IMR-90 (cell line): ENCODE results near the gene ORMDL3. TPM values are rescaled to one million over a fixed set of nuclear protein-coding genes. Genes with fewer than 3 reads are reported as not detected.

Experiments used
- ATAC-seq: fragments of 200-7000 bp; cut with Tn5 transposase; 2 replicates; pipeline ENCODE4 v1.9.1; 2020; ENCODE audit warnings: low read depth, mild to moderate bottlenecking, moderate library complexity
- BruUV-seq: library from RNA; stranded (reverse); fragments of 400-500 nt; replicated peaks from 2 replicates; lab custom pipeline; 2021; lab: Mats Ljungman, UMichigan
- CTCF ChIA-PET: fragments of 300-600 bp; formaldehyde crosslinking; extraction: SDS; loops from one replicate; lab custom pipeline; 2021; ENCODE audit warnings: antibody characterized with exemption; lab: Yijun Ruan, JAX
- POLR2A ChIA-PET: fragments of 300-600 bp; sonication (Branson Sonifier 250); formaldehyde crosslinking; loops from one replicate; lab custom pipeline; 2022; ENCODE audit warnings: antibody characterized with exemption; ENCODE audit not compliant: unreplicated experiment; lab: Charles Lee
- DNase-seq: peaks from one replicate; pipeline ENCODE4 v3.0.0; 2013
- H2AFZ ChIP-seq: replicated peaks from 2 replicates; pipeline ENCODE3; 2013; ENCODE audit warnings: low read length, mild to moderate bottlenecking; ENCODE audit not compliant: poor library complexity
- H2AK5ac ChIP-seq: 2 replicates; pipeline ENCODE4 v1.6.1; 2013; ENCODE audit warnings: low read depth, low read length, inconsistent platforms
- H2AK9ac ChIP-seq: replicated peaks from 2 replicates; pipeline ENCODE3; 2013; ENCODE audit warnings: mild to moderate bottlenecking, low read depth, low read length, moderate library complexity; ENCODE audit not compliant: poor library complexity
- H2BK120ac ChIP-seq: 2 replicates; pipeline ENCODE4 v1.6.1; 2013; ENCODE audit warnings: low read depth, low read length, inconsistent platforms
- H2BK15ac ChIP-seq: 3 replicates; pipeline ENCODE4 v1.6.1; 2013; ENCODE audit warnings: low read depth, low read length, inconsistent platforms
- H2BK20ac ChIP-seq: 2 replicates; pipeline ENCODE4 v1.6.1; 2013; ENCODE audit warnings: low read depth, mild to moderate bottlenecking, inconsistent platforms, low read length, moderate library complexity
- H2BK5ac ChIP-seq: 2 replicates; pipeline ENCODE4 v1.6.1; 2013; ENCODE audit warnings: mild to moderate bottlenecking, low read depth, low read length, inconsistent platforms; ENCODE audit not compliant: poor library complexity, severe bottlenecking
- H3K14ac ChIP-seq: replicated peaks from 2 replicates; pipeline ENCODE4 v1.6.1; 2013; ENCODE audit warnings: low read depth, low read length, inconsistent platforms
- H3K18ac ChIP-seq: 2 replicates; pipeline ENCODE4 v1.6.1; 2013; ENCODE audit warnings: low read depth, low read length, control low read depth
- H3K23ac ChIP-seq: 2 replicates; pipeline ENCODE4 v1.6.1; 2013; ENCODE audit warnings: low read depth, low read length, inconsistent platforms
- H3K27ac ChIP-seq: 2 replicates; pipeline ENCODE4 v1.5.1; 2013; ENCODE audit warnings: mild to moderate bottlenecking, control low read depth, low read length; ENCODE audit not compliant: insufficient read depth
- H3K27me3 ChIP-seq: 2 replicates; pipeline ENCODE4 v1.6.1; 2013; ENCODE audit warnings: low read length; ENCODE audit not compliant: control insufficient read depth, insufficient read depth
- H3K36me3 ChIP-seq: 2 replicates; pipeline ENCODE4 v1.6.1; 2013; ENCODE audit warnings: low read length, mixed read lengths; ENCODE audit not compliant: control insufficient read depth, insufficient read depth
- H3K4ac ChIP-seq: 2 replicates; pipeline ENCODE4 v1.6.1; 2013; ENCODE audit warnings: low read depth, low read length, inconsistent platforms
- H3K4me1 ChIP-seq: 2 replicates; pipeline ENCODE4 v1.6.1; 2013; ENCODE audit warnings: low read length, mixed read lengths; ENCODE audit not compliant: control insufficient read depth, insufficient read depth
- H3K4me2 ChIP-seq: 2 replicates; pipeline ENCODE4 v1.6.1; 2013; ENCODE audit warnings: low read depth, mild to moderate bottlenecking, control low read depth, low read length, moderate library complexity
- H3K4me3 ChIP-seq: 2 replicates; pipeline ENCODE4 v1.5.1; 2013; ENCODE audit warnings: low read depth, mild to moderate bottlenecking, control low read depth, low read length, moderate library complexity; ENCODE audit not compliant: insufficient read depth
- H3K56ac ChIP-seq: 2 replicates; pipeline ENCODE4 v1.6.1; 2013; ENCODE audit warnings: low read length, inconsistent platforms; ENCODE audit not compliant: insufficient read depth; ENCODE audit errors: extremely low read depth
- H3K79me1 ChIP-seq, 2 experiments: 2 replicates each; pipeline ENCODE4 v1.6.1; 2013; ENCODE audit warnings: low read length in 2 of 2, inconsistent platforms in 1 of 2, low read depth in 1 of 2
- H3K9ac ChIP-seq: 2 replicates; pipeline ENCODE4 v1.6.1; 2013; ENCODE audit warnings: low read depth, low read length, control low read depth
- H3K9me1 ChIP-seq: 2 replicates; pipeline ENCODE4 v1.6.1; 2013; ENCODE audit warnings: low read length, inconsistent platforms; ENCODE audit not compliant: insufficient read depth
- H3K9me3 ChIP-seq: 2 replicates; pipeline ENCODE4 v1.6.1; 2013; ENCODE audit warnings: low read length; ENCODE audit not compliant: control insufficient read depth, insufficient read depth
- H4K20me1 ChIP-seq: 2 replicates; pipeline ENCODE4 v1.6.1; 2013; ENCODE audit warnings: low read length, inconsistent platforms; ENCODE audit not compliant: insufficient read depth
- H4K5ac ChIP-seq: 2 replicates; pipeline ENCODE4 v1.6.1; 2013; ENCODE audit warnings: mild to moderate bottlenecking, low read depth, low read length, control low read depth
- H4K8ac ChIP-seq, 2 experiments: 2 replicates each; pipeline ENCODE4 v1.6.1; 2013; ENCODE audit warnings: low read depth in 2 of 2, low read length in 2 of 2, control low read depth in 1 of 2, inconsistent platforms in 1 of 2
- H4K91ac ChIP-seq: 2 replicates; pipeline ENCODE4 v1.6.1; 2013; ENCODE audit warnings: low read depth, low read length, inconsistent platforms; ENCODE audit not compliant: insufficient read depth
- CHD1 ChIP-seq: IDR thresholded peaks from 2 replicates; pipeline ENCODE4 v1.6.1; 2012; ENCODE audit warnings: low read depth, low read length, improper control_type of control experiment
- MAFK ChIP-seq: IDR thresholded peaks from 2 replicates; pipeline ENCODE4 v1.6.1; 2012; ENCODE audit warnings: low read depth, low read length, improper control_type of control experiment
- MAZ ChIP-seq: IDR thresholded peaks from 2 replicates; pipeline ENCODE4 v1.6.1; 2012; ENCODE audit warnings: low read depth, mild to moderate bottlenecking, low read length, improper control_type of control experiment, moderate library complexity, borderline replicate concordance
- NFE2L2 ChIP-seq: fragments of 150-350 bp; IDR thresholded peaks from 2 replicates; pipeline ENCODE4 v1.6.1; 2016; ENCODE audit warnings: low read depth, mild to moderate bottlenecking, low read length
- POLR2A ChIP-seq: IDR thresholded peaks from 2 replicates; pipeline ENCODE4 v1.6.1; 2012; ENCODE audit warnings: mild to moderate bottlenecking, low read depth, low read length
- SMC3 ChIP-seq: fragments of 150-350 bp; IDR thresholded peaks from 2 replicates; pipeline ENCODE4 v1.6.1; 2016; ENCODE audit warnings: low read depth, mild to moderate bottlenecking, antibody characterized with exemption, low read length, moderate library complexity
- WGBS, 2 experiments: methylation state at CpG; one replicate each; pipeline versions ENCODE4 v1.1.5 to v1.1.7; 2013; ENCODE audit warnings: missing lambda C conversion rate in 2 of 2; ENCODE audit not compliant: insufficient read length in 1 of 2; ENCODE audit errors: extremely low coverage in 2 of 2; 5-methylcytosine and 5-hydroxymethylcytosine counted together
- dilution Hi-C: fragments of 300-500 bp; cut with HindIII; formaldehyde crosslinking; loops from one replicate; pipeline ENCODE4 v1.14.3; 2018; ENCODE audit warnings: low sequenced_read_pairs; ENCODE audit not compliant: unreplicated experiment
- in situ Hi-C: fragments of 300-500 bp; cut with MboI; formaldehyde crosslinking; loops from 3 replicates; pipeline ENCODE4 v1.14.3; 2019; ENCODE audit warnings: low sequenced_read_pairs, inconsistent platforms, mixed read lengths
- intact Hi-C: fragments of 100-400 bp; cut with micrococcal nuclease; formaldehyde crosslinking; loops from 2 replicates; pipeline ENCODE4 v1.10.0; 2022
- polyA plus RNA-seq, 3 experiments: library from polyadenylated mRNA; depleted of rRNA; stranded (reverse); fragments of >200 nt; gene quantifications; 2 replicates each; pipeline ENCODE4 v1.2.3, GENCODE V29; 2012; ENCODE audit warnings: low replicate concordance in 1 of 3
- total RNA-seq: library from RNA; depleted of rRNA; stranded (reverse); fragments of >200 nt; gene quantifications from 2 replicates; pipeline ENCODE4 v1.2.3, GENCODE V29; 2012

ORMDL3 gene
- total and polyA plus RNA-seq, 2 of the 4 experiments (the other 2 are of a cell fraction) = 45.7 to 78.6 TPM

GRCh38 chr17:39939106-39939505, 11.7 kb upstream of the ORMDL3 start (continued):
- no peak for TF ChIP-seq MAZ
- no peak for TF ChIP-seq SMC3
- no peak for TF ChIP-seq POLR2A
- TF ChIP-seq NFE2L2 = no peak
- TF ChIP-seq MAFK = no peak

GRCh38 chr17:39938140-39938869, 10.9 kb upstream of the ORMDL3 start:
- Histone ChIP-seq H4K91ac (peak overlapping the region; percentile 36; the same call in 1 of the 2 replicates), H4K8ac (no peak overlapping the region), H2BK15ac (no peak overlapping the region), H3K4me3 (no peak overlapping the region), H2BK120ac (no peak overlapping the region), H2AFZ (no peak overlapping the region), H3K9me3 (no peaks in the 10 kb centered on the region), H2AK5ac (0 out of 2 replicates have a peak overlapping the region, but pooled peaks have one; percentile 45), H3K14ac (no peak overlapping the region), H2AK9ac (no peak overlapping the region), H3K4me2 (no peak overlapping the region), H3K23ac (no peak overlapping the region), H3K4ac (no peak overlapping the region), H4K5ac (no peak overlapping the region), H3K18ac (no peak overlapping the region), H2BK20ac (no peak overlapping the region), H3K36me3 (no peaks in the 10 kb centered on the region), H3K79me1 (no peaks in the 10 kb centered on the region), H3K56ac (no peak overlapping the region), H3K27ac (no peak overlapping the region), H3K9me1 (peaks cover 18% of the 10 kb centered on the region), H2BK5ac (no peak overlapping the region), H3K4me1 (peaks cover 15% of the 10 kb centered on the region), H3K9ac (no peak overlapping the region), H3K27me3 (no peaks in the 10 kb centered on the region), H4K20me1 (no peaks in the 10 kb centered on the region; the same call in 1 of the 2 replicates)
- TF ChIP-seq MAZ (no peak), MAFK (no peak), CHD1 (no peak), NFE2L2 (no peak)
- no CpG with 5 or more reads among the region's 8 CpGs for WGBS, 2 experiments
- POLR2A ChIA-PET = no interaction called here
- DNase-seq = no peak
- no TSS peak for BruUV-seq
- CTCF ChIA-PET = interaction anchor here (0.7 to 1.0 kb wide), 2 partner anchors 9 to 1384 kb away, joined by 3 to 6 read pairs; no protein-coding TSS in a partner anchor
- dilution Hi-C loops = no loop called here
- in situ Hi-C loops = no loop called here
- no peak for ATAC-seq
- intact Hi-C loops = no loop called here
